AG04450 (cell line): ENCODE measurements around the gene BRD3. TPM values are rescaled to one million over a fixed set of nuclear protein-coding genes. Genes with fewer than 3 reads are reported as not detected.

ENCODE experiments used
- CTCF ChIA-PET: fragments of 300-600, 350-600 bp; formaldehyde crosslinking; extraction: SDS; loops from one replicate; lab custom pipeline; 2022; ENCODE audit warnings: antibody characterized with exemption, inconsistent platforms; lab: Charles Lee
- POLR2A ChIA-PET: fragments of 350-600 bp; formaldehyde crosslinking; extraction: SDS; loops from one replicate; lab custom pipeline; 2021; ENCODE audit warnings: antibody characterized with exemption, inconsistent platforms; lab: Yijun Ruan, JAX
- DNase-seq: peaks from one replicate; pipeline ENCODE4 v3.0.0-alpha.2; 2011; ENCODE audit warnings: low read depth, low spot score
- H3K27ac ChIP-seq: one replicate; pipeline ENCODE4 v1.5.1; 2012; ENCODE audit warnings: low read depth, low read length, control low read depth
- H3K27me3 ChIP-seq: one replicate; pipeline ENCODE4 v1.6.0; 2012; ENCODE audit warnings: low read length; ENCODE audit not compliant: control insufficient read depth, insufficient read depth
- H3K4me3 ChIP-seq: 2 replicates; pipeline ENCODE4 v1.5.1; 2011; ENCODE audit warnings: mild to moderate bottlenecking, low read depth, low read length, control low read depth
- H3K9me3 ChIP-seq: 2 replicates; pipeline ENCODE4 v1.5.1; 2012; ENCODE audit warnings: low read length; ENCODE audit not compliant: control insufficient read depth, insufficient read depth
- polyA plus RNA-seq: library from polyadenylated mRNA; depleted of rRNA; stranded (reverse); fragments of >200 nt; gene quantifications from 2 replicates; pipeline ENCODE4 v1.2.3, GENCODE V29; 2011
- TF ChIP-seq, protein P1 (sequence below): IDR thresholded peaks from 2 replicates; pipeline ENCODE4 v1.5.1; 2011; ENCODE audit warnings: low read depth, low read length, control low read depth, inconsistent platforms

BRD3 gene
- polyA plus RNA-seq, 1 experiment = 7.1 TPM

DNA sequence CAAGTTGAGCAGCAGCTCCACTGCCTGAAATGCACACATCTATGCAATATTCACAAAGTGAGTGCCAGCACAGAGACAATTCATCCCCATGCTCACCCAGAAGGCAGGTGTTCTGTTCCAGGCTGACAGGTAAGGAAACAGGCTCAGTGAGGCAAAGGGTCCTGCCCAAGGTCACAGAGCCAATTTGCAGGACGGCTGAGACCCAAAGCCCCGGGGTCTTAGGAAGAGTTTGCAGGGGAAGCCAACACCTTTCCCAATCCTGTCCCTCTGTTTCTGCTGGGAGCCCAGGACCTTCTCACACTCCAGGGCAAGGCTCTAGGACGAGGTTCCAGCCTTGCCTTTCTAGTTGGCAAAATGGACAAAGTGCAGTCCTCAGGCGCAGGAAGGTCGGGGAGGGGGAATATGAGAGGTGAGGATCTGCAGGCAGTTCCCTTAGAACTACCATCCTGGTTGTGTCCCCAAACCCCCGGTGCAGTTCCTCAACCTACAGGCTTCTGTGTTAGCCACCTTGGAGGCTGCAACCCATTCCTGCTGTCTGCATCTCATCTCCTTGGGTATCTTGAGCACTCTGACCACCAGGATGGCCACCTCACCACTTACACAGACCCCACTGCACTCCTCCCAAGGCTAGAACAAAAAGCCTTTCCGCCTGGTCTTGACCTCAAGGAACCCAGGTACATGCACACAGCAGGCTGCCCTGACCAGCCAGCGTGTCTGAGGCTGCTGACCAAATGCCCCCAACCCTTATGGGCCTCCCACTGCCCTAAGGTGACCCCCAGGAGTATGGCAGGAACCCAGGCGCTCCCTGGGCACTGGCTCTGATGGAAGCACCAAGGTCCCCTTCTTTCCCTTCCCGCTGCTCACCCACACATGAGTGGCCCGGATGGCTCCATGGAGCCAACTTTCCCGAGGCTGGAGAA, 1.9 kb upstream of the BRD3 start:
- CTCF ChIA-PET = no interaction called here

DNA sequence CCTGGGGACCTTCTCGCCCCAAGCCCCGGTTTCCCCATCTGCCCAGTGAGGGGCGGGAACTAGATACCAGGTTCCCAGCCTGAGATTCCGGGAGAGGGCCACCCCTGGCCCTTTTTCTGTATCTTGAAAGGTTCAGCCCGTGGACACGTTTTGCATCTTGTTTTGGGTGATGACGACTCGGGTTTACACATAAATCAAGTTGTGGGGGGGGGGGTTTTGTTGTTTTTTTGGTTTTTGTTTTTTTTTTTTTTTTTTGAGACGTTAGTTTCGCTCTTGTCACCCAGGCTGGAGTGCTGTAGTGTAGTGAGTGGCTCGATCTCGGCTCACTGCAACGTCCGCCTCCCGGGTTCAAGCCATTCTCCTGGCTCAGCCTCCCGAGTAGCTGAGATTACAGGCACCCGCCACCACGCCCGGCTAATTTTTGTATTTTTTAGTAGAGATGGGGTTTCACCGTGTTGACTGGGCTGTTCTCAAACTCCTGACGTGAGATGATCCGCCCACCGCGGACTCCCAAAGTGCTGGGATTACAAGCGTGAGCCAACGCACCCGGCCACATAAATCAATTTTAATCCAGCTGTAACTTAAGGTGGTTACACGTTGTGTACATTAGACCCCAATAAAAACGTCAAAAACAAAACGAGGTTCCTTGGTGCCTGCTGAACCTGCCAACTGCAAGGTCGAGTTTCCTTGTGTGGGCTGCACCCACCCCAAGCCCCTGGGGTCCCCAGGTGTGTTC, 1.1 kb upstream of the BRD3 start:
- no peak overlapping the region for H3K27ac ChIP-seq
- TF ChIP-seq, protein P1, sequence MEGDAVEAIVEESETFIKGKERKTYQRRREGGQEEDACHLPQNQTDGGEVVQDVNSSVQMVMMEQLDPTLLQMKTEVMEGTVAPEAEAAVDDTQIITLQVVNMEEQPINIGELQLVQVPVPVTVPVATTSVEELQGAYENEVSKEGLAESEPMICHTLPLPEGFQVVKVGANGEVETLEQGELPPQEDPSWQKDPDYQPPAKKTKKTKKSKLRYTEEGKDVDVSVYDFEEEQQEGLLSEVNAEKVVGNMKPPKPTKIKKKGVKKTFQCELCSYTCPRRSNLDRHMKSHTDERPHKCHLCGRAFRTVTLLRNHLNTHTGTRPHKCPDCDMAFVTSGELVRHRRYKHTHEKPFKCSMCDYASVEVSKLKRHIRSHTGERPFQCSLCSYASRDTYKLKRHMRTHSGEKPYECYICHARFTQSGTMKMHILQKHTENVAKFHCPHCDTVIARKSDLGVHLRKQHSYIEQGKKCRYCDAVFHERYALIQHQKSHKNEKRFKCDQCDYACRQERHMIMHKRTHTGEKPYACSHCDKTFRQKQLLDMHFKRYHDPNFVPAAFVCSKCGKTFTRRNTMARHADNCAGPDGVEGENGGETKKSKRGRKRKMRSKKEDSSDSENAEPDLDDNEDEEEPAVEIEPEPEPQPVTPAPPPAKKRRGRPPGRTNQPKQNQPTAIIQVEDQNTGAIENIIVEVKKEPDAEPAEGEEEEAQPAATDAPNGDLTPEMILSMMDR = no peak
- DNase-seq = no peak
- CTCF ChIA-PET = no interaction called here
- POLR2A ChIA-PET = interaction anchor here (0.7 kb wide), 1 partner anchor 11 kb away, joined by 3 read pairs; no protein-coding TSS in a partner anchor
- peaks cover 32% of the 10 kb centered on the region for H3K27me3 ChIP-seq
- peak overlapping the region; percentile 67 for H3K4me3 ChIP-seq
- peaks cover 5% of the 10 kb centered on the region; the same call in 1 of the 2 replicates for H3K9me3 ChIP-seq

More for the DNA sequence above, 1.9 kb upstream of the BRD3 start:
- TF ChIP-seq, protein P1 = no peak
- H3K9me3 ChIP-seq = peaks cover 5% of the 10 kb centered on the region; the same call in 1 of the 2 replicates
- H3K27ac ChIP-seq = no peak overlapping the region
- no peak overlapping the region for H3K4me3 ChIP-seq
- DNase-seq = no peak
- H3K27me3 ChIP-seq = peaks cover 32% of the 10 kb centered on the region
- POLR2A ChIA-PET = interaction anchor here (0.7 kb wide), 1 partner anchor 10 kb away, joined by 3 read pairs; no protein-coding TSS in a partner anchor

DNA sequence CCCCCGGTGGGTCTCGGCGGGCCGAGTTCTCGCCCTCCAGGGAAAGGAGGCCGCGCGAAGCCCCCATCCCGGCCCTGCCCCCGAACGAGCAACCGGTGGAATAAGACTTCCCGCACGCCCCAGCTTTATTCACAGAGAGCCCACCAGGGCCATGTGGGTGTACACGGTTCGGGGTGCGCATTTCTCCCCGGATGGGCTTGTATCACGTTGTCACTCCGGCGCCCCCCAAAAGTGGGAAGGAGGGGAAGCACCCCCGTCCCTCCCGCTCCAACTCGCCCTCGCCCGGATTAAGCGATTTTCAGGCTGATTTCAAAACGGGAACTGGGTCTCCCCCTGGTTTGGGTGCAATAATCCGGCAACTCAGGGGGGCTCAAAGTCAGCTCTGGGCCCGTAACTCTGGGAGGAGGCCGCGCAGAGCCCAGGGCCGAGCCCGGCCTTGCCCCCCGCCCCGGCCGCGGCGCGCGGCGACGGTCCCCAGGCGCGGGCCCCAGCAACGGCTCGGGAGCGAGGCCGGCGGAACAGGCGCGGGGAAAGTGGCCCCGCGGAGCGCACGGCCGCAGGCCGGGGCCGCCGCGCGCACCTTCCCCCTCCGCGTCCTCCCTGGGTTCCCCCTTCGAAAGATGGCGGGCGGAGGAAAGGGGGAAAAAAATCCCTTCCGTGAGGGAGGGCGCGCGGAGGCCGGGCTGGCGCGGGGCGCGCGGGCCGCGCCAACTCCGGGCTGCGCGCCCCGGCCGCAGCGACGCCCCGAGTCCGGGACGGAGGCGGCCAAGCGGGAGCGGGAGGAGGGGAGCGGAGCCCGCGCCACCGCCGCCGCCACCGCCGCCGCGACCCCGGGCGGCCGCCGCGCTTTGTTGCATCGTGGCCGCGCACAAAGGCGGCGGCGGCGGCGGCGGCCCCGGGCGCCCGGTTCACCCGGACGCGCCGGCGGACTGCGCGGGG, 644 bp downstream of the BRD3 start:
- ChIA-PET CTCF (no interaction called here), POLR2A (no interaction called here)
- peaks cover 5% of the 10 kb centered on the region; the same call in 1 of the 2 replicates for H3K9me3 ChIP-seq
- peaks cover 26% of the 10 kb centered on the region for H3K27me3 ChIP-seq
- no peak for DNase-seq
- TF ChIP-seq, protein P1 = no peak
- H3K27ac ChIP-seq = peak overlapping the region; percentile 21
- peak overlapping the region; percentile 81 for H3K4me3 ChIP-seq

DNA sequence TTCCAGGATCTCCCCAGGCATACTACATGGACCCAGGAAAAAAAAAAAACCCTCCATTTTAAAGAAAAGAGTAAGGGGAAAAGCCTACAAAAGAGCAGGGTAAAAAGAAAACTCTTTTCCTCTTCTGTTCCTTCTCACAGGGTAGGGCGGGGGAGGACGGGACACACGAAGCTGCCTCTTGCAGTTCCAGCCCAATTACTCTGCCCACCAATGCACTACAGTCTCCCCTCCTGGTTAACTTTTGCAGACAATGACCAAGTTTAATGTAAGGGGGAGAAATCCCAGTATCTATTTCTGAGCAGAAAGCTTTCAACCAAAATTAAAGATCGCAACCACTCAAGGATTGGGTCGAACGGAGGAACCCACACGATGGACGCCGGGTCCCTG, 1.3 kb downstream of the BRD3 start:
- TF ChIP-seq, protein P1 = no peak
- Histone ChIP-seq H3K27me3 (peaks cover 23% of the 10 kb centered on the region), H3K9me3 (peaks cover 5% of the 10 kb centered on the region; the same call in 1 of the 2 replicates), H3K4me3 (peak overlapping the region; percentile 81), H3K27ac (peak overlapping the region; percentile 47)
- ChIA-PET POLR2A (no interaction called here), CTCF (no interaction called here)
- no peak for DNase-seq
